ENCODE data around the gene TARDBP. TPM values are rescaled to one million over a fixed set of nuclear protein-coding genes. Genes with fewer than 3 reads are reported as not detected.

The TARDBP gene
- total and polyA plus RNA-seq, 9 of the 15 experiments (the other 6 are each of a cell fraction or from before 2014, with no cell fraction given): 122 to 515 (median 243) TPM

DNA sequence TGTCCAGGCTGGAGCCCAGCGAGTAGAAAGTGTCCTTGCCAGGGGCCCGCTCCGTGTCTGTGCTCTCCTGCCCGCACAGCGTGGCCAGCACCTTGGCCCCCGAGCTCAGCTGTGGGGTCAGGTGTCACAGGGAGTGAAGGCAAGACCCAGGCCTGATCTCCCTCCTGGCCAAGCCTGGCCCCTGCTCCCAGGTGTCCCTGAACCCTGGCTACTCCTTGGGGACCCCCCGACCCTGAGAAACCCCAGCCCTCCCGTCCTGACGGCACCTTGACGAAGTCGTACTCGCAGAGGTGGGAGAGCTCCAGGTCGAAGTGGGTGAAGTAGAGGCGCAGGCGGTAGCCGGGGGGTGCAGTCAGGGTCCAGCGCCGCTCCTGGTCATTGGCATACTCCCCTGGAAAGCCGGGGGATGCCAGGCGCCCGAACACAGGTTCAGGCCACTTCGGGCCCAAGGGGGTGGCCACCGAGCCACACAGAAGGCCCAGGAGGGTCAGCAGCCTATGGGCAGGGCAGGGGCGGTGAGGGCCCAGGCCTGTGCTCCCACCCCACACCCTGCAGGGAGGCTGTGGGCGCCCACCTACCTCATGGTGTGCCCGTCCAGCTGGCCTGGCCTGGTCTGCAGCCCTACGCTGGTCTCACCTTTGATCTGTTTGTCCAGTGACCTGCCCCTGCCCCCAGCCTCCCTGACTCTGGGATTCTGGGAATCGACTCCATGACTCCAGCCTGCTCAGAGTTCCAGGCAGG is 34.3 kb downstream of the TARDBP start, which contains the start of gene MASP2:
Gene MASP2, minus strand, starts transcription at position 615 of the 741 bp plus-strand sequence. Its CDS starts 32 bp downstream, at position 583.
- H3K4me1 ChIP-seq (replicated peaks in 1 of 2; ENCODE audit: control insufficient read depth in 2 of 2, insufficient read depth in 2 of 2, low read length in 2 of 2): peaks cover 0 to 26% of the 10 kb centered on the region in 2 experiments; a peak in 2 of 5 replicates
- CTCF ChIA-PET (ENCODE audit: low intra/inter-chr PET ratio): no interaction called here
- POLR2A ChIA-PET: interaction anchor here (0.6 to 1.4 kb wide), 5 partner anchors 9 to 1194 kb away, joined by 3 to 4 read pairs (median 3); partner anchors contain the start of gene SRM
- no peak for FAIRE-seq
- no peak within 1 kb of the TSS for H3K27ac ChIP-seq (ENCODE audit: extremely low read depth, low read depth, low read length)
- in situ Hi-C loops (cut with MboI) (loop anchor here (5.0 kb wide), 1 partner anchor 671 kb away; no protein-coding TSS in a partner anchor), intact Hi-C loops (cut with micrococcal nuclease) (no loop called here)
- no peak for ATAC-seq
- H3K27me3 ChIP-seq (ENCODE audit: control insufficient read depth in 2 of 2, insufficient read depth in 2 of 2, low read length in 2 of 2): peaks cover 0 to 5% of the 10 kb centered on the region in 2 experiments; a peak in 1 of 5 replicates
- H3K9me1 ChIP-seq (ENCODE audit: control insufficient read depth, insufficient read depth, low read length): no peaks in the 10 kb centered on the region
- H3K9me3 ChIP-seq (replicated peaks; ENCODE audit: control insufficient read depth, insufficient read depth, low read depth, low read length): no peaks in the 10 kb centered on the region
- WGBS (ENCODE audit: insufficient coverage, low coverage, missing lambda C conversion rate): 51% methylated on average over 28 of the region's 28 CpGs
- H3K9ac ChIP-seq (ENCODE audit: insufficient read depth in 1 of 2, low read depth in 2 of 2, low read length in 2 of 2): 0 out of 4 replicates have a peak within 1 kb of the TSS, but pooled peaks of 1 of the 2 experiments have one; percentile 55
- H3K79me2 ChIP-seq (ENCODE audit: control insufficient read depth, insufficient read depth, low read length): no peaks in the 10 kb centered on the region
- H3K36me3 ChIP-seq (ENCODE audit: control insufficient read depth, insufficient read depth, low read length): no peaks in the 10 kb centered on the region
- no peak within 1 kb of the TSS for H3K4me2 ChIP-seq (ENCODE audit: insufficient read depth, low read length)
- no peak within 1 kb of the TSS for H3K4me3 ChIP-seq
- no peak within 1 kb of the TSS for H2AFZ ChIP-seq (ENCODE audit: low read depth, low read length)
- BruUV-seq (replicated peaks): no TSS peak
- peak in 1 of 4 experiments; percentile 4 for DNase-seq (ENCODE audit: extremely low read depth in 1 of 4, low spot score in 3 of 4)
- no peaks in the 10 kb centered on the region for H4K20me1 ChIP-seq (replicated peaks; ENCODE audit: control insufficient read depth, insufficient read depth, low read length)
- TF ChIP-seq RB1 (IDR thresholded peaks at IDR 0.05; ENCODE audit: low read depth) (no peak), KLF10 (CRISPR knock-in tag; IDR thresholded peaks at IDR 0.05) (no peak), ZNF134 (CRISPR knock-in tag; conservative IDR thresholded peaks at IDR 0.05) (no peak), PYGO2 (tag; IDR thresholded peaks at IDR 0.05) (no peak), HOXB6 (CRISPR knock-in tag; IDR thresholded peaks at IDR 0.05; ENCODE audit: borderline replicate concordance) (no peak), EZH2 (IDR thresholded peaks at IDR 0.05; ENCODE audit: borderline replicate concordance, low read depth, low read length) (no peak), THAP7 (CRISPR knock-in tag; IDR thresholded peaks at IDR 0.05) (no peak), CBX3 (IDR thresholded peaks at IDR 0.05; ENCODE audit: borderline replicate concordance in 1 of 2, low read length in 2 of 2) (no peak), RAD21 (CRISPR knock-in tag; conservative IDR thresholded peaks at IDR 0.05 in 1 of 2, IDR thresholded peaks at IDR 0.05 in 1 of 2) (no peak), SMC3 (conservative IDR thresholded peaks at IDR 0.05; ENCODE audit: insufficient read depth, low read depth, low read length) (no peak), SRSF1 (IDR thresholded peaks at IDR 0.05; ENCODE audit: low read depth, low read length) (no peak), ZKSCAN3 (CRISPR knock-in tag; IDR thresholded peaks at IDR 0.05) (no peak), L3MBTL2 (IDR thresholded peaks at IDR 0.05) (no peak)
- TF ChIP-seq, protein P1, sequence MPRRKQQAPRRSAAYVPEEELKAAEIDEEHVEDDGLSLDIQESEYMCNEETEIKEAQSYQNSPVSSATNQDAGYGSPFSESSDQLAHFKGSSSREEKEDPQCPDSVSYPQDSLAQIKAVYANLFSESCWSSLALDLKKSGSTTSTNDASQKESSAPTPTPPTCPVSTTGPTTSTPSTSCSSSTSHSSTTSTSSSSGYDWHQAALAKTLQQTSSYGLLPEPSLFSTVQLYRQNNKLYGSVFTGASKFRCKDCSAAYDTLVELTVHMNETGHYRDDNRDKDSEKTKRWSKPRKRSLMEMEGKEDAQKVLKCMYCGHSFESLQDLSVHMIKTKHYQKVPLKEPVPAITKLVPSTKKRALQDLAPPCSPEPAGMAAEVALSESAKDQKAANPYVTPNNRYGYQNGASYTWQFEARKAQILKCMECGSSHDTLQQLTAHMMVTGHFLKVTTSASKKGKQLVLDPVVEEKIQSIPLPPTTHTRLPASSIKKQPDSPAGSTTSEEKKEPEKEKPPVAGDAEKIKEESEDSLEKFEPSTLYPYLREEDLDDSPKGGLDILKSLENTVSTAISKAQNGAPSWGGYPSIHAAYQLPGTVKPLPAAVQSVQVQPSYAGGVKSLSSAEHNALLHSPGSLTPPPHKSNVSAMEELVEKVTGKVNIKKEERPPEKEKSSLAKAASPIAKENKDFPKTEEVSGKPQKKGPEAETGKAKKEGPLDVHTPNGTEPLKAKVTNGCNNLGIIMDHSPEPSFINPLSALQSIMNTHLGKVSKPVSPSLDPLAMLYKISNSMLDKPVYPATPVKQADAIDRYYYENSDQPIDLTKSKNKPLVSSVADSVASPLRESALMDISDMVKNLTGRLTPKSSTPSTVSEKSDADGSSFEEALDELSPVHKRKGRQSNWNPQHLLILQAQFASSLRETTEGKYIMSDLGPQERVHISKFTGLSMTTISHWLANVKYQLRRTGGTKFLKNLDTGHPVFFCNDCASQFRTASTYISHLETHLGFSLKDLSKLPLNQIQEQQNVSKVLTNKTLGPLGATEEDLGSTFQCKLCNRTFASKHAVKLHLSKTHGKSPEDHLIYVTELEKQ (CRISPR knock-in tag; IDR thresholded peaks at IDR 0.05): no peak
- TF ChIP-seq, protein P2, sequence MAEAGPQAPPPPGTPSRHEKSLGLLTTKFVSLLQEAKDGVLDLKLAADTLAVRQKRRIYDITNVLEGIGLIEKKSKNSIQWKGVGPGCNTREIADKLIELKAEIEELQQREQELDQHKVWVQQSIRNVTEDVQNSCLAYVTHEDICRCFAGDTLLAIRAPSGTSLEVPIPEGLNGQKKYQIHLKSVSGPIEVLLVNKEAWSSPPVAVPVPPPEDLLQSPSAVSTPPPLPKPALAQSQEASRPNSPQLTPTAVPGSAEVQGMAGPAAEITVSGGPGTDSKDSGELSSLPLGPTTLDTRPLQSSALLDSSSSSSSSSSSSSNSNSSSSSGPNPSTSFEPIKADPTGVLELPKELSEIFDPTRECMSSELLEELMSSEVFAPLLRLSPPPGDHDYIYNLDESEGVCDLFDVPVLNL (CRISPR knock-in tag; IDR thresholded peaks at IDR 0.05; ENCODE audit: low read depth): no peak

Measured in K562 (cell line).